Right atrium auricular region (tissue), 2 donors: ENCODE results near the gene ABL1. TPM values are rescaled to one million over a fixed set of nuclear protein-coding genes. Genes with fewer than 3 reads are reported as not detected.
A peak's percentile ranks its signal among the peaks of the same experiment; 100 is the strongest.

Experiments
- DNase-seq: peaks from one replicate; pipeline ENCODE4 v3.0.0-alpha.2; 2019; ENCODE audit warnings: low spot score
- H3K27ac ChIP-seq, 2 donors: fragments of 200-600 bp; sonication (generic); 1 replicate in 1 of 2; 2 replicates in 1 of 2; pipeline ENCODE4 v1.5.1; 2016 to 2019
- H3K27me3 ChIP-seq, 2 donors: fragments of 200-600 bp; sonication (generic); one replicate each; pipeline versions ENCODE4 v1.5.1 to v1.6.0; 2017 to 2019
- H3K36me3 ChIP-seq: fragments of 200-600 bp; sonication (generic); one replicate; pipeline ENCODE4 v1.5.1; 2016
- H3K4me1 ChIP-seq, 2 donors: fragments of 200-600 bp; sonication (generic); one replicate each; pipeline versions ENCODE4 v1.5.1 to v1.6.0; 2017 to 2019
- H3K4me3 ChIP-seq, 2 donors: fragments of 200-600 bp; sonication (generic); 1 replicate in 1 of 2; 2 replicates in 1 of 2; pipeline ENCODE4 v1.5.1; 2017 to 2019; ENCODE audit warnings: mild to moderate bottlenecking in 1 of 2, moderate library complexity in 1 of 2
- H3K9me3 ChIP-seq, 2 donors: fragments of 200-600 bp; sonication (generic); one replicate each; pipeline ENCODE4 v1.5.1; 2019
- total RNA-seq, 2 donors: library from RNA; depleted of rRNA; stranded (reverse); fragments of >200 nt; gene quantifications; one replicate each; pipeline ENCODE4 v1.1.0, GENCODE V29; 2016
- TF ChIP-seq, protein P1 (sequence below), 2 donors: fragments of 200-600 bp; sonication (generic); IDR thresholded peaks; one replicate each; pipeline ENCODE4 v1.5.1; 2019; ENCODE audit warnings: antibody characterized with exemption in 2 of 2

Gene ABL1
- total RNA-seq, 2 donors from 2014 or later, result 26.3 to 38.9 TPM

- peak overlapping the region in 1 of 2 donors; percentile 39 for H3K27ac ChIP-seq
- no peak for DNase-seq
These were observed 60.0 kb downstream of the ABL1 start for GRCh38 chr9:130895038-130895437.

DNA sequence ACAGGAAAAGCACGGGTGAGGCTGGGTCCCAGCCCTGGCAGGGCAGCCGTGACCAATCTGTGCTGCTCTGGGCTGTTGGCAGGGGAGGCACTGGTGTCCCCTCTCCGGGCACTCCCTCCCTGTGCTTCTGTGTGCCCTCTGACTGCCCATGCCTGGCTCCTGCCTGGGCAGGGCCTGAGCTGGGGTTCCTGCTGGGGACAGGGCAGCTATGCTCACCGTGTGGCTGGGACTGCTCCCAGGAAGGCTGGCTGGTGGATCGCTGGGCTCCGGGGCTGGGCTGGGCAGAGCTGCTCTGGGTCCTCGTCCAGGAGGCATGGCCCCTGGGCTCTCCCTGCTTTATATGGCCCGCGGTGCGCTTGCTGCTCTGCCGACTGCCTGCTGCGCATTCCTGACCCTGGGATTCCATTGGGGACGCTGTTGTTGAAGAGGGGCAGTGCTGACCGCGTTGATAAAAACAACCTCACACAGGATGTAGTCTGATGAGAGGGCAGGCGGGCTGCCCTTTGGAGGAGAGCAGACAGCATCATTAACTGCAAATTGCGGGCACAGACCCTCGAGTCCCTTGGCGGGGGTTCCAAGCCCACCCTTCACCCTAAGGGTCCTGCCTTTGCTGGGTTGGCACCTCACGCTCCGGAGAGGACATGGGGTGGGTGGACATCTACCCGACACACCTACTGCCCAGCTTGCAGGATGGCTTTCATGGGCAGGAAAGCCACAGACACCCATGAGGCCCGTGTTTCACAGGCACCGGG is 60.6 kb downstream of the ABL1 start:
- Histone ChIP-seq H3K27me3 (no peaks in the 10 kb centered on the region), H3K4me1 (peaks cover 0 to 22% of the 10 kb centered on the region in 2 donors), H3K36me3 (peaks cover 15% of the 10 kb centered on the region), H3K27ac (peak overlapping the region in 1 of 2 donors; percentile 39), H3K9me3 (no peaks in the 10 kb centered on the region), H3K4me3 (no peak overlapping the region)
- TF ChIP-seq, protein P1, sequence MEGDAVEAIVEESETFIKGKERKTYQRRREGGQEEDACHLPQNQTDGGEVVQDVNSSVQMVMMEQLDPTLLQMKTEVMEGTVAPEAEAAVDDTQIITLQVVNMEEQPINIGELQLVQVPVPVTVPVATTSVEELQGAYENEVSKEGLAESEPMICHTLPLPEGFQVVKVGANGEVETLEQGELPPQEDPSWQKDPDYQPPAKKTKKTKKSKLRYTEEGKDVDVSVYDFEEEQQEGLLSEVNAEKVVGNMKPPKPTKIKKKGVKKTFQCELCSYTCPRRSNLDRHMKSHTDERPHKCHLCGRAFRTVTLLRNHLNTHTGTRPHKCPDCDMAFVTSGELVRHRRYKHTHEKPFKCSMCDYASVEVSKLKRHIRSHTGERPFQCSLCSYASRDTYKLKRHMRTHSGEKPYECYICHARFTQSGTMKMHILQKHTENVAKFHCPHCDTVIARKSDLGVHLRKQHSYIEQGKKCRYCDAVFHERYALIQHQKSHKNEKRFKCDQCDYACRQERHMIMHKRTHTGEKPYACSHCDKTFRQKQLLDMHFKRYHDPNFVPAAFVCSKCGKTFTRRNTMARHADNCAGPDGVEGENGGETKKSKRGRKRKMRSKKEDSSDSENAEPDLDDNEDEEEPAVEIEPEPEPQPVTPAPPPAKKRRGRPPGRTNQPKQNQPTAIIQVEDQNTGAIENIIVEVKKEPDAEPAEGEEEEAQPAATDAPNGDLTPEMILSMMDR (IDR thresholded peaks at IDR 0.05), result no peak
- DNase-seq, result no peak

More at GRCh38 chr9:130895038-130895437, 60.0 kb downstream of the ABL1 start:
- Histone ChIP-seq H3K4me1 (peaks cover 0 to 22% of the 10 kb centered on the region in 2 donors), H3K27me3 (no peaks in the 10 kb centered on the region), H3K4me3 (no peak overlapping the region), H3K36me3 (peaks cover 20% of the 10 kb centered on the region), H3K9me3 (no peaks in the 10 kb centered on the region)
- TF ChIP-seq, protein P1 (IDR thresholded peaks at IDR 0.05), result no peak

DNA sequence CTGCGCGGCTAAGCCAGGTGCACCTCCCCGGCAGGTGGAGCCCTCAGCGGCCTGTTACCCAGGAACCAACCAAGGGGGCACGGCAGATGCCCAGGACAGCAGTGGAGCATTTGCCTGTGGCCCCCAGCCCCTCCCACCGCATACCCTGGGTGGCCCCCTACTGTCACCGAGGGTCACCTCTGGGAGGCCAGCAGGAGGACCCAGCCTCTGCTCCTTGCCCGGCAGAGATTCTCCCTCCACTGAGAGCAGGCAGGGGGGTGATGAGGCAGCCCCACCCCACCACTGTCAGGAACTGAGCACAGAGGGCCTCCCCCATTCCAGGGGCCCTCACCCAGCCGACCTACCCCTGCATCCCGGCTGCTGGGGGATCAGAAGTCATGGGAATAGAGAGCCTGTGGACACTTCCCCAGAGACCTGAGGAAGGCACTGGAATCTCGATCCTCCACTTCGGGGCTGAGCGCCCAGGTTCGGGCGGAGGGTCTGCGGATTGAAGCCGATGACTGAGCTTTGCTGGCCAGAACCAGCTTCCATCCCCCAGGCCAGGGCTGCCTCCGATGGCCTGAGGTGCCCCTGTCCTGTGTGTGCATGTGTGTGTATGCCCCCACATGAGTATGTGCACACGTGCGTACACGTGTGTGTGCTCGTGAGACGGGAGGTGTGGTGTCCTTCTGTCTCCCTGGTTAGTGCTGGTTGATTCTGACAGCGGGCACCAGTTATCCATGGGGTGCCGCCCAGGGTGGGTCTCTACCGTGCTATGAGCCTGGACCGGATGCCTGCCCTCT is 61.4 kb downstream of the ABL1 start, which contains the start of gene QRFP:
Gene QRFP, minus strand, starts transcription at position 580 of the 782 bp plus-strand sequence. CDS start 2,974 bp downstream, outside the sequence.
- Histone ChIP-seq H3K4me3 (no peak within 1 kb of the TSS), H3K27me3 (no peaks in the 10 kb centered on the region), H3K36me3 (peaks cover 15% of the 10 kb centered on the region), H3K27ac (peak within 1 kb of the TSS in 1 of 2 donors; percentile 39), H3K9me3 (no peaks in the 10 kb centered on the region), H3K4me1 (peaks cover 0 to 22% of the 10 kb centered on the region in 2 donors)
- DNase-seq, result no peak
- TF ChIP-seq, protein P1 (IDR thresholded peaks at IDR 0.05), result no peak

DNA sequence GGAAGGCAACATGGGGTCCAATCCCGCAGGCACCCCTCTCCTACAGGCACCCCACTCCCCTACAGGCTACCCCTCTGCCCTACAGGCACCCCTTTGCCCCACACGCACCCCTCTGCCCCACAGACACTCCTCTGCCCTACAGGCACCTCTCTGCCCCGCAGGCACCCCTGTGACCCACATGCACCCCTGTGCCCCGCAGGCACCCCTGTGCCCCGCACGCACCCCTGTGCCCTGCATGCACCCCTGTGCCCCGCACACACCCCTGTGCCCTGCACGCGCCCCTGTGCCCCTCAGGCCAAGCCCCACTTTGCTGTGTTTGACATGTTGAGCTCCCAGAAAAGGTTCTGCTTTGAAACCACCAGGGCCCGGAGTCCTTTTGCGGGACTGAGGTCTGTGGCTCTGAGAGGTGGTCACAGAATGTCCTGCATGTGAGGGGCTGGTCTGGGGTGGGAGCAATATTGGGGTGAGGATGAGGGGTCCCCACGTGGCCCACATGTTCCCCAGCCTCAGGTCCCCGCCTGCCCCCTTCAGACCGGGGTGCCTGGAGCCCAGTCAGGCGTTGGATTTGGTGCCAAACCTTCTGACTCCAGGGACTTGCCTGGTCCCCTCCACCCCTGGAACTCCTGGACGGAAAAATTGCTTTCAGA is 62.2 kb downstream of the ABL1 start:
- Histone ChIP-seq H3K4me1 (peaks cover 0 to 22% of the 10 kb centered on the region in 2 donors), H3K27me3 (no peaks in the 10 kb centered on the region), H3K4me3 (no peak overlapping the region), H3K27ac (no peak overlapping the region), H3K9me3 (no peaks in the 10 kb centered on the region), H3K36me3 (peaks cover 12% of the 10 kb centered on the region)
- DNase-seq, result no peak
- TF ChIP-seq, protein P1 (IDR thresholded peaks at IDR 0.05), result no peak

DNA sequence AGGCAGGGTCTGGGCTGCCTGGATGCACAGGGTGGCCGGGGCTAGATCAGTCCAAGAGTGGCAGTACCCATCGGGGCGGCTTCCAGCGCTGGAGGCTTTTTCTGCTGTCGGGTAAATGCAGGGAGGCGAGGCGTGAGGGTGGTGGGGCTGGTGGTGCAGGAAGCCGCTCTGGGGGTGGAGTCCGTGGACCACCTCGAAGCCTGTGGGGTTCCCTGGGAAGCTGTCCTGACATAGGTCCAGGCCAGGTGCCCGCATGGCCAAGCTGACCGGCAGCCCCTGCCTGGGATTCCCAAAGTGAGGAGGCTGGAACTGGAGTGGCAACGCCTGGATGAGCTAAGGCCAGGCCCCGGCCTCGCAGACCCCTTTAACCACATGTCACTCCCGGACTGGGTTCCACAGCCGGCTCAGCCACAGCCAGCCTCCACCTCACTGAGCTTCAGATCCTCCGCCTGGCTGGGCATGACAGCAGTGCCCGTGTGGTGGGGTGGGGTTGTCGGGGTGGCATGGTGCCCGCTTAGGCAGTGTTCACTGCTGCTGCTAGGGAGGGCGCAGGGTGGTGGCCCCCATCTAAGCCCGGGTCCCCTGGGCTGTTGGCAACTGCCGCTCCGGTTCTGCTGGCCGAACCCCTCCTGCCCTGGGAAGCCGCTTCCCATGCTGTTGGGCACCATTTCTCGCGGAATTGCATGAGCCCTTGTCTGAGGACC is 62.9 kb downstream of the ABL1 start:
- Histone ChIP-seq H3K4me1 (peaks cover 0 to 22% of the 10 kb centered on the region in 2 donors), H3K9me3 (no peaks in the 10 kb centered on the region), H3K4me3 (no peak overlapping the region), H3K27ac (no peak overlapping the region), H3K27me3 (no peaks in the 10 kb centered on the region), H3K36me3 (peaks cover 4% of the 10 kb centered on the region)
- TF ChIP-seq, protein P1 (IDR thresholded peaks at IDR 0.05), result no peak
- no peak for DNase-seq
